H1 (cell line): ENCODE measurements around the gene SASS6. TPM values are rescaled to one million over a fixed set of nuclear protein-coding genes. Genes with fewer than 3 reads are reported as not detected.

Experiments used
- CTCF ChIA-PET: fragments of 300-600 bp; sonication (Branson Sonifier 250); formaldehyde crosslinking; loops from one replicate; lab custom pipeline; 2021; ENCODE audit not compliant: partially characterized antibody; lab: Charles Lee
- POLR2A ChIA-PET: fragments of 300-600 bp; sonication (Branson Sonifier 250); formaldehyde crosslinking; loops from one replicate; lab custom pipeline; 2021; ENCODE audit warnings: inconsistent platforms; ENCODE audit not compliant: partially characterized antibody; lab: Charles Lee
- DNase-seq, 2 experiments: peaks; one replicate each; pipeline versions ENCODE4 v3.0.0 to v3.0.0-alpha.2; 2010 to 2022; ENCODE audit warnings: low spot score in 2 of 2, low read depth in 1 of 2, mixed read lengths in 1 of 2
- FAIRE-seq: peaks from 2 replicates; lab custom pipeline; 2011; peaks lifted over from hg19 to GRCh38; lab: Jason Lieb, UNC
- H2AFZ ChIP-seq: 2 replicates; pipeline ENCODE4 v1.8.1; 2012; ENCODE audit warnings: low read length, inconsistent platforms
- H2AK5ac ChIP-seq: 2 replicates; pipeline ENCODE4 v1.6.1; 2013; ENCODE audit warnings: low read depth, low read length
- H2BK120ac ChIP-seq: replicated peaks from 2 replicates; pipeline ENCODE3; 2013; ENCODE audit warnings: low read depth, low read length, inconsistent platforms
- H2BK12ac ChIP-seq: 2 replicates; pipeline ENCODE4 v1.6.1; 2013; ENCODE audit warnings: low read depth, low read length
- H2BK15ac ChIP-seq: 2 replicates; pipeline ENCODE4 v1.6.1; 2013; ENCODE audit warnings: low read length
- H2BK20ac ChIP-seq: 2 replicates; pipeline ENCODE4 v1.6.1; 2013; ENCODE audit warnings: low read length
- H2BK5ac ChIP-seq: 2 replicates; pipeline ENCODE4 v1.6.1; 2013; ENCODE audit warnings: low read depth, low read length
- H3K14ac ChIP-seq: 2 replicates; pipeline ENCODE4 v1.6.1; 2013; ENCODE audit warnings: inconsistent platforms; ENCODE audit not compliant: insufficient read length
- H3K18ac ChIP-seq: 2 replicates; pipeline ENCODE4 v1.6.1; 2013; ENCODE audit warnings: low read length; ENCODE audit errors: extremely low read depth
- H3K23ac ChIP-seq: 2 replicates; pipeline ENCODE4 v1.6.1; 2013; ENCODE audit warnings: inconsistent platforms; ENCODE audit not compliant: insufficient read length
- H3K23me2 ChIP-seq: 2 replicates; pipeline ENCODE4 v1.6.1; 2013; ENCODE audit warnings: low read depth, low read length
- H3K27ac ChIP-seq: 2 replicates; pipeline ENCODE4 v1.6.1; 2011; ENCODE audit warnings: low read depth, low read length, inconsistent platforms
- H3K27me3 ChIP-seq, 4 experiments: replicated peaks in 1 of 4; 1 replicate in 1 of 4; 2 replicates in 3 of 4; pipeline versions ENCODE4 v1.6.1 to v1.8.1; 2011 to 2013; ENCODE audit warnings: low read length in 3 of 4, mild to moderate bottlenecking in 3 of 4, inconsistent platforms in 2 of 4, mixed read lengths in 2 of 4, moderate library complexity in 1 of 4; ENCODE audit not compliant: control insufficient read depth in 3 of 4, insufficient read depth in 3 of 4; ENCODE audit errors: extremely low read depth in 1 of 4
- H3K36me3 ChIP-seq, 4 experiments: 2 replicates each; pipeline versions ENCODE4 v1.6.1 to v1.8.1; 2011 to 2013; ENCODE audit warnings: mild to moderate bottlenecking in 4 of 4, low read length in 3 of 4, moderate library complexity in 2 of 4, control low read depth in 1 of 4, inconsistent platforms in 1 of 4; ENCODE audit not compliant: insufficient read depth in 4 of 4, control insufficient read depth in 2 of 4
- H3K4ac ChIP-seq: replicated peaks from 2 replicates; pipeline ENCODE3; 2013; ENCODE audit warnings: low read length, low read depth, mixed read lengths, inconsistent platforms; ENCODE audit not compliant: insufficient read length
- H3K4me1 ChIP-seq, 4 experiments: replicated peaks in 1 of 4; 1 replicate in 1 of 4; 2 replicates in 3 of 4; pipeline versions ENCODE4 v1.6.1 to v1.8.1; 2011 to 2013; ENCODE audit warnings: low read length in 3 of 4, inconsistent platforms in 2 of 4, mixed read lengths in 1 of 4; ENCODE audit not compliant: insufficient read depth in 4 of 4, control insufficient read depth in 3 of 4
- H3K4me2 ChIP-seq, 2 experiments: 2 replicates each; pipeline versions ENCODE4 v1.6.1 to v1.8.1; 2011 to 2013; ENCODE audit warnings: low read depth in 2 of 2, low read length in 2 of 2, control low read depth in 1 of 2, inconsistent platforms in 1 of 2, mild to moderate bottlenecking in 1 of 2; ENCODE audit not compliant: insufficient read depth in 1 of 2
- H3K4me3 ChIP-seq, 4 experiments: fragments of 200-600, 300-600 bp in 1 of 4; sonication (generic), shearing (Covaris generic), sonication (Bioruptor Twin) in 1 of 4; 2 replicates each; pipeline versions ENCODE4 v1.5.1 to v1.8.1; 2011 to 2016; ENCODE audit warnings: low read length in 4 of 4, low read depth in 3 of 4, control low read depth in 2 of 4, inconsistent platforms in 2 of 4, mild to moderate bottlenecking in 2 of 4, mixed read lengths in 1 of 4, moderate library complexity in 1 of 4; ENCODE audit not compliant: insufficient read depth in 2 of 4; ENCODE audit errors: extremely low read depth in 1 of 4
- H3K56ac ChIP-seq: replicated peaks from 2 replicates; pipeline ENCODE3; 2013; ENCODE audit warnings: low read depth, mild to moderate bottlenecking, mixed read lengths, low read length, inconsistent platforms; ENCODE audit not compliant: insufficient read length
- H3K79me1 ChIP-seq: 2 replicates; pipeline ENCODE4 v1.6.1; 2013; ENCODE audit warnings: low read depth, low read length, control low read depth
- H3K79me2 ChIP-seq, 2 experiments: 2 replicates each; pipeline versions ENCODE4 v1.6.1 to v1.8.1; 2012 to 2013; ENCODE audit warnings: low read length in 2 of 2, mild to moderate bottlenecking in 2 of 2, inconsistent platforms in 1 of 2; ENCODE audit not compliant: insufficient read depth in 2 of 2, control insufficient read depth in 1 of 2
- H3K9ac ChIP-seq, 4 experiments: replicated peaks in 1 of 4; 1 replicate in 1 of 4; 2 replicates in 3 of 4; pipeline versions ENCODE4 v1.6.1 to v1.8.1; 2011 to 2013; ENCODE audit warnings: low read depth in 3 of 4, low read length in 3 of 4, control low read depth in 2 of 4, mild to moderate bottlenecking in 2 of 4, moderate library complexity in 2 of 4, inconsistent platforms in 1 of 4; ENCODE audit errors: extremely low read depth in 1 of 4
- H3K9me3 ChIP-seq, 2 experiments: 2 replicates each; pipeline versions ENCODE4 v1.6.1 to v1.8.1; 2012 to 2013; ENCODE audit warnings: mild to moderate bottlenecking in 2 of 2, moderate library complexity in 2 of 2, control low read depth in 1 of 2, inconsistent platforms in 1 of 2, low read depth in 1 of 2, low read length in 1 of 2, mixed read lengths in 1 of 2; ENCODE audit not compliant: insufficient read depth in 2 of 2
- H4K20me1 ChIP-seq, 2 experiments: replicated peaks in 1 of 2; 2 replicates each; pipeline versions ENCODE3 to v1.8.1; 2011 to 2013; ENCODE audit warnings: inconsistent platforms in 2 of 2, low read length in 2 of 2, mild to moderate bottlenecking in 1 of 2; ENCODE audit not compliant: insufficient read depth in 2 of 2, control insufficient read depth in 1 of 2
- H4K5ac ChIP-seq: 2 replicates; pipeline ENCODE4 v1.6.1; 2013; ENCODE audit warnings: low read length, low read depth, mixed read lengths, inconsistent platforms; ENCODE audit not compliant: insufficient read length
- H4K8ac ChIP-seq: 2 replicates; pipeline ENCODE4 v1.8.0; 2013; ENCODE audit warnings: mild to moderate bottlenecking, moderate library complexity, low read length, inconsistent platforms; ENCODE audit not compliant: insufficient read depth; ENCODE audit errors: extremely low read depth
- H4K91ac ChIP-seq: replicated peaks from 2 replicates; pipeline ENCODE3; 2013; ENCODE audit warnings: low read length, mixed read lengths, inconsistent platforms; ENCODE audit not compliant: insufficient read length
- CHD1 ChIP-seq: IDR thresholded peaks from 2 replicates; pipeline ENCODE4 v1.6.1; 2012; ENCODE audit warnings: low read depth, low read length, improper control_type of control experiment
- EP300 ChIP-seq, 2 experiments: IDR thresholded peaks; 1 replicate in 1 of 2; 2 replicates in 1 of 2; pipeline ENCODE4 v1.6.1; 2011 to 2012; ENCODE audit warnings: low read depth in 2 of 2, low read length in 2 of 2, mild to moderate bottlenecking in 2 of 2, borderline replicate concordance in 1 of 2, inconsistent platforms in 1 of 2, moderate library complexity in 1 of 2
- KDM5A ChIP-seq: fragments of 200-600 bp; IDR thresholded peaks from 2 replicates; pipeline ENCODE4 v1.7.1; 2012; ENCODE audit warnings: mild to moderate bottlenecking, low read length, inconsistent platforms, mixed read lengths
- MAFK ChIP-seq: IDR thresholded peaks from 2 replicates; pipeline ENCODE4 v1.6.1; 2012; ENCODE audit warnings: low read depth, mild to moderate bottlenecking, improper control_type of control experiment, low read length
- NANOG ChIP-seq: IDR thresholded peaks from 2 replicates; pipeline ENCODE4 v1.6.1; 2011; ENCODE audit warnings: low read length, low read depth, mild to moderate bottlenecking, inconsistent platforms; ENCODE audit not compliant: insufficient read depth, poor library complexity, severe bottlenecking
- PHF8 ChIP-seq: fragments of 200-600 bp; sonication (generic); conservative IDR thresholded peaks from 2 replicates; pipeline ENCODE4 v1.7.1; 2012; ENCODE audit warnings: low read depth, mild to moderate bottlenecking, inconsistent platforms, low read length, moderate library complexity
- POU5F1 ChIP-seq: IDR thresholded peaks from 2 replicates; pipeline ENCODE4 v1.6.1; 2011; ENCODE audit warnings: low read depth, mild to moderate bottlenecking, low read length, moderate library complexity
- RAD21 ChIP-seq, 2 experiments: IDR thresholded peaks in 1 of 2; conservative IDR thresholded peaks in 1 of 2; 2 replicates each; pipeline ENCODE4 v1.6.1; 2011; ENCODE audit warnings: low read depth in 2 of 2, low read length in 2 of 2, improper control_type of control experiment in 1 of 2, inconsistent platforms in 1 of 2, mild to moderate bottlenecking in 1 of 2, moderate library complexity in 1 of 2
- RFX5 ChIP-seq: IDR thresholded peaks from 2 replicates; pipeline ENCODE4 v1.6.1; 2011; ENCODE audit warnings: low read depth, low read length, improper control_type of control experiment, borderline replicate concordance
- SIRT6 ChIP-seq: IDR thresholded peaks from one replicate; pipeline ENCODE4 v1.7.1; 2012; ENCODE audit warnings: low read length, inconsistent platforms
- SP1 ChIP-seq: IDR thresholded peaks from 2 replicates; pipeline ENCODE4 v1.6.1; 2011; ENCODE audit warnings: low read depth, low read length
- ZNF274 ChIP-seq: IDR thresholded peaks from 2 replicates; pipeline ENCODE4 v1.7.0; 2012; ENCODE audit warnings: low read length, borderline replicate concordance; ENCODE audit errors: extremely low read depth
- WGBS, 2 experiments: shearing (Covaris generic) in 1 of 2; methylation state at CpG; one replicate each; pipeline versions ENCODE4 v1.1.6 to v1.1.7; 2013 to 2015; ENCODE audit warnings: low lambda C conversion rate in 2 of 2, mixed read lengths in 2 of 2, inconsistent platforms in 1 of 2, low coverage in 1 of 2, missing lambda C conversion rate in 1 of 2; ENCODE audit not compliant: insufficient replicate concordance in 2 of 2, insufficient coverage in 1 of 2, insufficient read length in 1 of 2; ENCODE audit errors: extremely low coverage in 1 of 2, missing lambda C conversion rate in 1 of 2; 5-methylcytosine and 5-hydroxymethylcytosine counted together
- polyA plus RNA-seq, 7 experiments: library from polyadenylated mRNA; depleted of rRNA in 3 of 7; stranded (reverse) in 5 of 7; unstranded in 2 of 7; fragments of >200 nt in 5 of 7; fragments of 200-250 nt in 2 of 7; gene quantifications; 1 replicate in 5 of 7; 2 replicates in 1 of 7; 4 replicates in 1 of 7; pipeline versions ENCODE4 v1.2.1 to v1.2.3, GENCODE V29; 2011 to 2013; ENCODE audit warnings: missing spikeins in 2 of 7, mixed read lengths in 2 of 7
- total RNA-seq: library from RNA; stranded (reverse); fragmentation: NEBNext Ultra II Directional; extraction: Animal tissue kit (Norgen Biotek cat#: 25700); gene quantifications from 2 replicates; pipeline ENCODE4 v1.2.1, GENCODE V29; 2021
- TF ChIP-seq, protein P1 (sequence below): IDR thresholded peaks from 2 replicates; pipeline ENCODE4 v1.6.1; 2012; ENCODE audit warnings: inconsistent platforms

SASS6 gene
- total and polyA plus RNA-seq, 2 of the 8 experiments (the other 6 are each of a cell fraction or from before 2014, with no cell fraction given): 1.2 to 13.8 TPM

DNA sequence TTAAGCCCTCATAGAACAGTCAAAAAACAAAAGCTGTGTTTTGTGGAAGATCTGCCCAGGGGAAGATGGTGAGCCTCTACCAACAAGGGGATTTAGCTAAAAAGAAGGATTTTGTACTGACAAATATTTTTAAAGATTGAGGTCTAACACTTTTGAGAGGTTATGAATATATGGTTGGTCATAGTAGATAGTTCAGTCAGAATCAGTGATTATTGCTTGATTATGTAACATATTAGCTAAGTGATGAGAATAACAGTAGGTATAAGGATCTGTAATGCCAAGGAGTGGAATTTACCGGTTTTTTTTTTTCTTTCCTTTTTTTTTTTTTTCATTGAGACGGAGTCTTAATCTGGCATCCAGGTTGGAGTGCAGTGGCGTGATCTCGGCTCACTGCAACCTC lies 79.0 kb downstream of the SASS6 start:
- Histone ChIP-seq H2AFZ (no peak overlapping the region), H2BK5ac (no peak overlapping the region)
- no peak for TF ChIP-seq PHF8
- TF ChIP-seq MAFK: no peak
- no peak for TF ChIP-seq POU5F1
- TF ChIP-seq SP1: no peak
- TF ChIP-seq RFX5: no peak
- no peak for TF ChIP-seq NANOG
- no peak for TF ChIP-seq EP300 (IDR thresholded peaks at IDR 0.05; ENCODE audit: borderline replicate concordance in 1 of 2, low read depth in 2 of 2, low read length in 2 of 2)
- no peak for TF ChIP-seq ZNF274
- TF ChIP-seq, protein P1, sequence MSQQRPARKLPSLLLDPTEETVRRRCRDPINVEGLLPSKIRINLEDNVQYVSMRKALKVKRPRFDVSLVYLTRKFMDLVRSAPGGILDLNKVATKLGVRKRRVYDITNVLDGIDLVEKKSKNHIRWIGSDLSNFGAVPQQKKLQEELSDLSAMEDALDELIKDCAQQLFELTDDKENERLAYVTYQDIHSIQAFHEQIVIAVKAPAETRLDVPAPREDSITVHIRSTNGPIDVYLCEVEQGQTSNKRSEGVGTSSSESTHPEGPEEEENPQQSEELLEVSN: no peak
- no peak for TF ChIP-seq CHD1
- TF ChIP-seq KDM5A: no peak
- no peak for TF ChIP-seq RAD21 (IDR thresholded peaks at IDR 0.05 in 1 of 2, conservative IDR thresholded peaks at IDR 0.05 in 1 of 2; ENCODE audit: low read depth in 2 of 2, low read length in 2 of 2)
- TF ChIP-seq SIRT6: no peak

More for the DNA sequence above, 79.0 kb downstream of the SASS6 start:
- Histone ChIP-seq H3K56ac (no peak overlapping the region), H3K27ac (no peak overlapping the region), H2AK5ac (no peak overlapping the region), H2BK20ac (no peak overlapping the region), H4K8ac (no peak overlapping the region), H3K14ac (no peak overlapping the region), H3K23me2 (no peaks in the 10 kb centered on the region), H2BK120ac (no peak overlapping the region), H2BK12ac (no peak overlapping the region), H3K79me2 (peaks cover 0 to 61% of the 10 kb centered on the region in 2 experiments; a peak in 2 of 4 replicates), H3K23ac (no peak overlapping the region), H2BK15ac (no peak overlapping the region), H3K36me3 (peaks cover 0 to 22% (median 0%) of the 10 kb centered on the region in 4 experiments; a peak in 1 of 8 replicates), H4K5ac (no peak overlapping the region), H3K4me2 (no peak overlapping the region), H3K9ac (no peak overlapping the region), H4K20me1 (peaks cover 0 to 5% of the 10 kb centered on the region in 2 experiments), H3K9me3 (no peaks in the 10 kb centered on the region), H3K4me1 (peaks cover 0 to 5% (median under 1%) of the 10 kb centered on the region in 4 experiments; a peak in 2 of 7 replicates), H3K4me3 (no peak overlapping the region), H3K79me1 (peaks cover 4% of the 10 kb centered on the region), H3K18ac (no peak overlapping the region), H4K91ac (no peak overlapping the region), H3K4ac (no peak overlapping the region), H3K27me3 (no peaks in the 10 kb centered on the region)
- FAIRE-seq (no peak), DNase-seq (no peak)
- WGBS, 2 experiments: 96% methylated on average over 3 of the region's 4 CpGs; no CpG with 5 or more reads in 1 of the 2 experiments
- ChIA-PET POLR2A (interaction anchor here (0.6 kb wide), 1 partner anchor 196 kb away, joined by 3 read pairs; no protein-coding TSS in a partner anchor), CTCF (interaction anchor here (0.6 kb wide), 1 partner anchor 68 kb away, joined by 5 read pairs; no protein-coding TSS in a partner anchor)
